SIG-M5 treated with dmso at 0.1 percent for 504 hours (cell line): ENCODE data around the gene IL2RA.

Experiments
- DNase-seq: peaks from one replicate; lab custom pipeline; 2025; ENCODE audit not compliant: unreplicated experiment; lab: John Stamatoyannopoulos, UW

The IL2RA gene

GRCh38 chr10:5989756-5990155 is 72.4 kb downstream of the IL2RA start:
- no peak for DNase-seq

DNA sequence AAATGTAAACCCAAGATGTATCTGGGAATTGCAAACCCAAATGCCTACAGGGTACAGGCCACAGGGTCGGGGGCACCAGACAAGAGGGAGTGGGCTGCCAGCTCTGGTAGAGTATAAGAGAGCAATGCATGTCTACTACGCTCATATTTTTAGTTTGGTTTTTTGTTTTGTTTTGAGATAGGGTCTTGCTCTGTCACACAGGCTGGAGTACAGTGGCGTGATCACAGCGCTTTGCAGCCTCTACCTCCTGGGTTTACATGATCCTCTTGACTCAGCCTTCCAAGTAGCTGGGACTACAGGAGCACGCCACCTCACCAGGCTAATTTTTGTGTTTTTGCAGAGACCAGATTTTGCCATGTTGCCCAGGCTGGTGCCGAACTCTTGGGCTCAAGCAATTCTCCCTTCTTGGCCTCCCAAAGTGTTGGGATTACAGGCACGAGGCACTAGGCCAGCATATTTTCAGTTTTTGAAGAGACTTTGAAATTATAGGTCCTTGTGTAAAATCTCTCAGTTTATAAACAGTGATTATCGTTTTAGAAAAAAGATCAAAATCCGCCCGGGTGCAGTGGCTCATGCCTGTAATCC is 73.7 kb downstream of the IL2RA start:
- DNase-seq, result no peak

- no peak for DNase-seq
Measured at GRCh38 chr10:5987747-5988146, 74.4 kb downstream of the IL2RA start.

GRCh38 chr10:5985029-5985428 is 77.1 kb downstream of the IL2RA start:
- DNase-seq, result no peak

- DNase-seq, result no peak
Measured at GRCh38 chr10:5983774-5984173, 78.4 kb downstream of the IL2RA start.

DNA sequence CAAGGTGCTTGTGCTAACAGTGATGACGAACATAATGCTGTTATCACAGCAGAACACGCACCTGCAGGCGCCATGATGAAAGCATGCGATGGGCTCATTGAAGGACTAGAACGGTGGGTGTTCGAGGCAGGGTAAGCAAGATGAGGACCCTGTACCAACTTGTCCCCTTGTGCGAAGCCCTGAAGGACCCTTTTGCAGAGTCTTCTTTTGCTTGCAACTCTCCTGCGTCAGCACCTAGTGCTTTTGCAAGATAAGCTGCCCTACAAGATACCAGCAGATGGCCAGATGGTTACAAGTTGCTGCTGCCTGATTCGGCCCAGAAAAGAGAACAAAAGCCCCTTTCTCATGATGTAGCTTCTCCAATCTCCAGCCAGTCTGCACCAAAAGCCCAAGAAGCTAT is 80.6 kb downstream of the IL2RA start:
- no peak for DNase-seq

GRCh38 chr10:5978230-5978489 is 84.0 kb downstream of the IL2RA start:
- DNase-seq, result no peak

DNA sequence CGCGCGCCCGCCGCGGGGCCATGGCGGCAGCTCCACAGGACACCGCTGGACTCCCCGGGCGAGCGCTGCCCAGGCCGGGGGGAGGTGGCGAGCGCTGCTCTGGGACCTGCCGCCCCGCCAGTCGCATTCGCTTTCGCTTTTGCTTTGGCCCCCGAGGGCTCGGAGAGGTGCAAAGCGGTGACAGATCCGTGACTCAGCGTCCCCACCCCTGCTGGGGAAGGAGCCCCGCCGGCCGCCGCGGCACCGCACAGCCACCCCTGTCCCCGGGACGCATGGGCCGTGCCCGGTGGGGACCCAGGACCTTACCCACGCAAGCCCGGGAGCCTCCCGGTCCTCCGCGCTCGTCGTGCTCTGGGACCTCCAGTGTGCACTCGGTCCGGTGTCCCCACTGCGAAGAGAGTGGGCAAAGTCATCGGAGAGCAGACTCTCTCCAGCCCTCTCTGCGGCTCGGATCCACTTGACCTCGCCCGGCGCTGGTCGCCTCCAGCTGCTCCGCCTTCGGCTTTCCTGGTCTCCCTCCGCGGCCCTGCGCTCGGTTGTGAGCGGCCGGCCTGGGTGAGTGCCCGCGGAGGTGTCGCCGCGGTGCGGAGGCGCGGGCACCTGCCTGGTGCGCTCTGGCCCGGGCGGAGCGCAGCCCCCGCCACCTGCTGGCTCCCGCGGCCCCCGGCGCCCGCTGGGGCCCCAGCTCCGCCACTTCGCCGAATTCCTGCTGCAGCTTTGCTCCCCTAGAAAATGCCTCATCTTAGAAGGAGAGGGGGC is 84.5 kb downstream of the IL2RA start, which contains the start of gene IL15RA:
Gene IL15RA (minus strand): TSS at position 73 of the 759 bp plus-strand sequence. CDS start 51 bp downstream, at position 22.
- peak; percentile 48 for DNase-seq

DNA sequence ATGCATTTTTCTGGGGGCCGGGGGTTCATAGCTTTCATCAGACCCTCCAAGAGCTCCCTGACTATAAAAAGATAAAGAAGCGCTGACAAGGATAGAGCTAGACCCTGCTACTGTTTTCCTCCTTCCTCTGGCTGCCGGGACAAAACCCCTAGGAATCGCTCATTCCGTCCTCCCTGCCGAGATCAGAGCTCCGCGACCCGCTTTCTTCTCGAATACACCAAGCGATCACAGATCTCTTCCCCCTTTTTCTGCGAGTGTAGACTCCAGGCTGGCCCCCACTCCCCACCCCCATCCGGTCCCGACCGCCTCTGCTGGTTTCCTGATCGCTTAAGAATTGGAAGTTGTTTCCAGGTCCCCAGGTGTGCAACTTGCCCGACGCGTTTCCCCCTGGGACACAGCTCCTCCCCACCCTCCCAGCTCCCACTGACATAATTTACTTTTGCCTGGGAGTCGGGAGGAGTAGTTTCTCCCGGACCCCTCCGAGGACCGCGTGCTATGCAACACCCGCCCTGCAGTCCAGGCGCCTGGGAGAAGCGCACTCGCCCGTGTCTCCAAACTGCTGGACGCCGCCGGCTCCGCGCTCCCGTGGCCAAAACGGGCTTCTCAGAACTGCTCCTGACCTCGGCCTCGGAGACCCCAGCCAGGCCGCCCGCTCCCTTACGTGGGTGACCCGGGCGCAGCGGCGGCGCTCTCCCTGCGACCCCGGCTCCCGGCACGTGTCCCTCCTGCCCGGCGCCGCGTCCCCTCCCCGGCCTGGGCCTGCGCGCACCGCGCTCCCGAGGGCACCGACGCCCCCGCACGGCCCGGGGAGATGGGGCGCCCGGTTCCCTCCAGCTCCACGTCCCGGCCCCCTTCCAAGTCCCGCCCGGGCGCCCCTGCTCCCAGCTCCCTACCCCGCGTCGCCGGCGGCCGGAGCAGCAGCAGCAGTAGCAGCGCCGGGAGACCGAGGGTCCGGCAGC is 85.4 kb downstream of the IL2RA start:
- DNase-seq, result peak; percentile 13

DNA sequence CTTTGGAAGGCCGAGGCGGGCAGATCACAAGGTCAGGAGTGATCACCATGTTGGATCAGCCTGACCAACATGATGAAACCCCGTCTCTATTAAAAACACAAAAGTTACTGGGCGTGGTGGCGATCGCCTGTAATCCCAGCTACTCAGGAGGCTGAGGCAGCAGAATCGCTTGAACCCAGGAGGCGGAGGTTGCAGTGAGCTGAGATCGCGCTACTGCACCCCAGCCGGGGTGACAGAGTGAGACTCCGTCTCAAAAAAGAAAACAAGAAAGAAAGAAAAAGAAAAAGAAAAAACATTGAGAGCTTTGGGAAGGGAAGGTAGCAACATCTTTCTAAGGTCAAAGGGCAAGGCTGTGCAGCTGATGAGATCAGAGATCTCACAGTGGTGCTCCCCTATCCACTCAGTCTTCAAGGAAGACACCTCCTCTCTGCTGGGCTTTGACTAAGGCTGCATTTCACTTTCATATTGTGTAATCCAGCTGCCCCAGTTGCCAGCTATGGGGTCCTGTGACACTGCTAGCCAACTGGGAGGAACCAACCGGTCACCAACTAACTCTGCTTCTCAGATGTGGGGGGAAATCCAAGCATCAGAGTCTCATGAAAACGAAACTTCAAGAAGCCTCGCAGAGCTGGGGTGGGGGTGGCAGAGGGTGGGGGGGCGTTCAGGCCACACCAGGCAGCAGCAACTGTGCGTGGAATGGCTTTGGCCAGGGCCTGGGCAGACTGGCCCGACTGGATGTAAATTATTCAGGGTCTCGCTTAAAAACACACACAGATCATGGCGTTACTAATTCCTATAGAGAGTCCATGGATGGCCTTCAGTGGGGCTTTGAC is 86.3 kb downstream of the IL2RA start:
- peak; percentile 68 for DNase-seq

DNA sequence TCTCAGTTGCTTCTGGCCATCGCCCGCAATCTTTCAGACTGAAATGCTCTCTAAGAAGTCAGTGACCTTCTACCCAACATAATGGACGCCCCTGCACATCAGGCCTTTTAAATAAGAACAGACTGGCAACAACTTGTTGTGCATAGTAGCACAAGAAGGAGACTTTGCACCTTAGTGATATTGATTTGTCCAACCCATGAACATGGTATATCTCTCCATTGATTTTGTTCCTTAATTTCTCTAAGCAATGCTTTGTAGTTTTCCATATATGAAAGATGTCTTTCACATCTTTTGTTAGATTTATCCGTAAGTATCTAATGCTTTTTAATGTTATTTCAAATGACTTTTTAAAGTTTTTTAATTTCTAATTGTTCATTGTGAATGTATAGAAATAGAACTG is 89.1 kb downstream of the IL2RA start:
- no peak for DNase-seq

GRCh38 chr10:5971886-5972285 is 90.3 kb downstream of the IL2RA start:
- DNase-seq, result no peak

- DNase-seq, result no peak
Measured at GRCh38 chr10:5971315-5971832, 90.8 kb downstream of the IL2RA start.

DNA sequence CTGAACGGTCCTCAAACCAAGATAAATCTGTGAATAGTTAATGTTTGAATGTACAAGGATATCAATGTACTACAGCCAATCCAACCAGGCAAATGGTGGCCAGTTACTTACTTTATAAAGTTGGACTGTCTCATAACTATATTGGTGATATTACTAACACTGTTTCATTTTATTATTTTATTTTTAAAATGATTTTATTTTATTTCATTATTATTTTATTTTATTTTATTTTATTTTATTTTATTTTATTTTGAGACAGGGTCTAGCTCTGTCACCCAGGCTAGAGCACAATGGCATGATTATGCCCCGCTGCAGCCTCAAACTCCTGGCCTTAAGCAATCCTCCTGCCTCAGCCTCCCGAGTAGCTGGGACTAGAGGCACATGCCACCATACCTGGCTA is 91.6 kb downstream of the IL2RA start:
- no peak for DNase-seq

GRCh38 chr10:5970066-5970465 is 92.1 kb downstream of the IL2RA start:
- no peak for DNase-seq

DNA sequence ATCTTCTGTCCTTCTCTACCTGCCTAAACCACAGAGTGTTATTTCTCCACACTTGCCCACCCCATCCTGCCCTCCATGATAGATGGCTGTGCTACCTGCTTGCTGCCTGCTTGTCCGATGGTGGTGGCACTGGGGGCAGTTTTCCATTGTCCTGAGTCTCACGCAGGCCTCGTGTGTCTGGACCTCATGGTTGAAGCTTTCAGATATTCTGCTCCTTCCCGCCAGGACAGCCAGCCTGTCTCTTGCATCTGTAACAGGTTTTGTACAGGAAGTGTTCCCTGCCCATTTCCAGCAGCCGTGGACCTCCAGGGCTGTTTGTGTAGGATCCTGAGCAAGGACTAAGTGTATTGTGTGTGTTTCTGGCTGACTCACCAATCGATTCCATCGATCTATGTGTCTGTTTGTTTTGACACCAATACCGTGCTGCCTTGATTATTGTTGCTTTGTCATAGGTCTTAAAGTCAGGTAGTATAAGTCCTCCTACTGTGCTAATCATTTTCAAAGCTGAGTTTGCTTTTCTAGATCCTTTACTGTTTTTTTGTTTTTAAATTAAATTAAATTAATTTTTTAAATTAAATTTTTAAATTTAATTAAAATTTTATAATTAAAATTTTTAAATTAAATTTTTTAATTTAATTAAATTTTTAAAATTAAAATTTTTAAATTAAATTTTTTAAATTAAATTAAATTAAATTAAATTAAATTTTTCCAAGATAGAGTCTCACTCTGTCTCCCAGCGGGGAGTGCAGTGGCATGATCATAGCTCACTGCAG is 93.3 kb downstream of the IL2RA start:
- no peak for DNase-seq

- no peak for DNase-seq
Measured at GRCh38 chr10:5968037-5968680, 94.0 kb downstream of the IL2RA start.

DNA sequence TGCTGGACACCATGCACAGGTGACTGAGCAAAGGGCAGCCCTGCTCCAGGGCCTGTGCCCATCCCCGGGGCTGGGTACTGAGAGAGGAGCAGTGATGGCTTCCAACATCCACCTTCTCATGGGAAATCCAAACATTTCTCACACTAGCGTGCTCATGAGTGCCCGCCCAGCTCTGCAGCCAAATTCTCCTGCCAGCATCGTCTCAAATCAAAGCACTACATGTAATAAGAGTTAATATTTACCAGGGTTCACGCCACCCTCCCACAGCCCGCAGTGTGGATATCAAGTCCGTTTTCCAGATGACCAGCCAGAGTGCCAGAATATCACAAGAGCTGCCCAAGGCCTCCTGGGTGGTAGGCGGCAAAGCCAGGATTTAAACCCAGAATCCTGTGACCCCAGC is 96.9 kb downstream of the IL2RA start:
- no peak for DNase-seq

DNA sequence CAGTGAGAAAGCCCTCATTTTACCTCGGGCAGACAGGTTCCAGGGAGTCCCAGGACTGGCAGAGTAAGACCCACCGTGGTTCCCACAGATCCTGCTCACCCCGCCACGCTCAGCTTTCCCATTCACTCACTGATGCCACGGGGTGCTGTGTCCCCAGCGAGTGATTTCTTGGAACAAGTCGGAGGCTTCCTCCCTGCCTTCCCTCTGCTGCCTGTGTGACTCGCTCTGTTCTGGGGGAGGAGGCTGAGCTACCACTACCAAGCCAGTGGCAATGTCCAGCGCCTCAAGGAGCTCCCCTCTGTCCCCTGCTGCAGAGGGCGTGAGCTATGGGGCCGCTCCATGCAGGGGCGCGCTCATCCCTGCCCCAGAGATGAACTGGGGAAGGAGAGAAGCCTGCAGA is 97.4 kb downstream of the IL2RA start:
- no peak for DNase-seq

- no peak for DNase-seq
Measured at GRCh38 chr10:5963591-5963990, 98.6 kb downstream of the IL2RA start.
